Measurements from ENCODE around the gene GNG7. TPM values are rescaled to one million over a fixed set of nuclear protein-coding genes. Genes with fewer than 3 reads are reported as not detected.

GNG7 gene
- total and polyA plus RNA-seq, 10 of the 15 experiments (the other 5 are each of a cell fraction or from before 2014, with no cell fraction given): 1.9 to 13.6 (median 6.5) TPM

- TF ChIP-seq PRDM15 (CRISPR knock-in tag; IDR thresholded peaks at IDR 0.05): no peak
- TF ChIP-seq E2F8 (IDR thresholded peaks at IDR 0.05; ENCODE audit: low read depth, partially characterized antibody): peak; percentile 77
- TF ChIP-seq ELK1 (IDR thresholded peaks at IDR 0.05; ENCODE audit: low read depth, low read length): peak; percentile 35
- TF ChIP-seq BHLHE40 (IDR thresholded peaks at IDR 0.05; ENCODE audit: borderline replicate concordance in 1 of 2, low read depth in 2 of 2, low read length in 1 of 2): peak; percentile 9 to 45; a peak in 1 of 4 replicates
- TF ChIP-seq SIN3A (IDR thresholded peaks at IDR 0.05; ENCODE audit: low read depth, low read length): peak; percentile 96
- TF ChIP-seq E2F4 (IDR thresholded peaks at IDR 0.05; ENCODE audit: low read depth, low read length): peak; percentile 41; the same call in 1 of the 2 replicates
- TF ChIP-seq NFYA (IDR thresholded peaks at IDR 0.05; ENCODE audit: borderline replicate concordance, low read depth, low read length): no peak; the same call in 1 of the 2 replicates
- no peak for TF ChIP-seq PAX5 (IDR thresholded peaks at IDR 0.05; ENCODE audit: borderline replicate concordance, low read depth, low read length)
- TF ChIP-seq YBX1 (IDR thresholded peaks at IDR 0.05): no peak
- no peak for TF ChIP-seq SUZ12 (IDR thresholded peaks at IDR 0.05; ENCODE audit: unreplicated experiment)
- no peak for TF ChIP-seq USF2 (IDR thresholded peaks at IDR 0.05; ENCODE audit: borderline replicate concordance, low read depth, low read length)
- peak; percentile 60; the same call in 1 of the 2 replicates for TF ChIP-seq IRF4 (IDR thresholded peaks at IDR 0.05; ENCODE audit: low read depth, low read length)
- TF ChIP-seq NBN (IDR thresholded peaks at IDR 0.05): no peak; the same call in 1 of the 2 replicates
- no peak for TF ChIP-seq HDAC6 (IDR thresholded peaks at IDR 0.05; ENCODE audit: unreplicated experiment)
- TF ChIP-seq TCF7 (IDR thresholded peaks at IDR 0.05; ENCODE audit: borderline replicate concordance): no peak; the same call in none of the 2 replicates
- no peak for TF ChIP-seq ZBED1 (IDR thresholded peaks at IDR 0.05; ENCODE audit: borderline replicate concordance)
- no peak for TF ChIP-seq MTA2 (IDR thresholded peaks at IDR 0.05; ENCODE audit: low read depth)
- TF ChIP-seq RAD21 (IDR thresholded peaks at IDR 0.05; ENCODE audit: insufficient read depth, low read depth, low read length): 0 out of 2 replicates have a peak, but pooled peaks have one; percentile 8
Observed at GRCh38 chr19:2739602-2740313, 37.3 kb upstream of the GNG7 start, which contains the start of gene SLC39A3 (continued).

Data from GM12878 (cell line).